Measurements from ENCODE around the gene PLEKHM3.
A peak's percentile ranks its signal among the peaks of the same experiment; 100 is the strongest.
"Not testable (repeated sequence)": the region's sequence is repeated elsewhere in the genome, so short reads cannot be mapped to it uniquely, and the experiment has no call there.

PLEKHM3 gene

DNA sequence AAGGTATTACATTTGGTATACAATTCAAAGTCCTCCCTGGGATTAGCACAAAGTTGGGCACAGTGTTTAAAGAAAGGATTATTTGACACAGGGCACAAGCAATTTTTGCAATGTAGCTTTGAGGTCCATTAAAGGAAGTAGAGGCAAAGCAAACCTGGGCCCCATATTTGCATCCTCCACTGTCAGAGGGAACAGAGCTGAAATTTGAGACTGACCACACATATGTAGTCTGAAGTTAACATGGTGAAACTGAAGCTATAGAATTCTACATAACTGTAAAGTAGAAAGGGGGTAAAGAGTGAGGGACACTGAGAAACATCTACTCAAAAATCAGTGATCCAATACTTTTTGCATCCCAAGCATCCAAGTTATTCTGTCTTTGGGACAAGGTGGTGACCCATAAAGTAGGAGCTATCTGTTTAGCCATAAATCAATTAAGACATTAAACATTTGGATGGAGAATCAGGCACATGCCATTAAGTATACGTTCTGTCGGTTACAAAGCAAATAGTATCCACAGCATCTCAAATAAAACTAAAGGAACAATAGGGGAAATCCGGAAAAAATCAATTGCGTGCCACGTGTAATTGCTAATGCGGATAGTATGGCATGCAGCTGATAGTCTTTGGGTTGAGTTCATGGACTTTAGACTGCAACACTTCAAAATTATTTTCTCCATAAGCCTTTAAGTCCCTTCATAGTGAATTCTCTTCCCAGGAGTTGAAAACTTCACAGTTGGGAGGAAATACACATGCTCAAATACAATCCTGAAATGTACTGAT lies 72.6 kb downstream of the PLEKHM3 start:
- FAIRE-seq (peak; percentile 4), DNase-seq (ENCODE audit: insufficient read length, low spot score) (no peak)

- FAIRE-seq: peak; percentile 78
- no peak for DNase-seq (ENCODE audit: insufficient read length, low spot score)
Observed at GRCh38 chr2:207951734-207952470, 73.4 kb downstream of the PLEKHM3 start.

- FAIRE-seq: no peak
- no peak for DNase-seq (ENCODE audit: insufficient read length, low spot score)
Observed at GRCh38 chr2:207950761-207951114, 74.6 kb downstream of the PLEKHM3 start.

DNA sequence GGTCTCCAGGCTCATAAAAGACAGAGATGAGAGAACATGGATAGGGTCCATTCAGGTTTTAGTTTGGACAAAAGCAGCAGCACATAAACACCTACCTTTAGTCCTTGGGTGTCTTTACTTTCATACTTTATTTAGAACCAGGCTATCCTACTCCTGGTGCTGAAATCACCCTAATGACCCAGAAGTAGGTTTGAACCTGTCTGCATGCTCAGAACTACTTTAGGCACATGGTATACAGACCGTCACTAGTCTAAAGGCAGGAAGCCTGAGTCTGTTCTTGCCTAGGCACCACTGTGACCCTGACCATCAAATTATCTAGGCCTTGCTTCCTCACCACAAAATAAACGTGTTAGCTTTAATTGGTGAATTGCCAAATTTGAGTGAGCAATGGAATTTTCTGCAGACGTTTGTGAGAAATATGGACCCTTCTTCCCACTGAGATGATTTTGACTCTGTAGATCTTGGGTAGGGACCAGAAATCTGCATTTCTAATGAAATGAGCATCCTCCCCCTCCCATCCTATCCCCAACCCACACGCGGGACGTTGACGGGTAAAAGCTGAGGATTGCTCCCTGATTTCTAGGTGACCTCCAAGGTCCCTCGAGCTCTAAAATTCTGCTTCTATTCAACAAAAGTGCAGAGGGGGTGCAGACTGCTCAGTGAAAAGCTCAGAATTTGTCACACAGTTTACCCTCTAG lies 75.1 kb downstream of the PLEKHM3 start:
- DNase-seq (ENCODE audit: insufficient read length, low spot score) (no peak), FAIRE-seq (no peak)

GRCh38 chr2:207949245-207949644 lies 76.1 kb downstream of the PLEKHM3 start:
- DNase-seq (ENCODE audit: insufficient read length, low spot score); FAIRE-seq: not testable (repeated sequence)

- DNase-seq (ENCODE audit: insufficient read length, low spot score): no peak
- FAIRE-seq: no peak
Observed at GRCh38 chr2:207944979-207945600, 80.2 kb downstream of the PLEKHM3 start.

DNA sequence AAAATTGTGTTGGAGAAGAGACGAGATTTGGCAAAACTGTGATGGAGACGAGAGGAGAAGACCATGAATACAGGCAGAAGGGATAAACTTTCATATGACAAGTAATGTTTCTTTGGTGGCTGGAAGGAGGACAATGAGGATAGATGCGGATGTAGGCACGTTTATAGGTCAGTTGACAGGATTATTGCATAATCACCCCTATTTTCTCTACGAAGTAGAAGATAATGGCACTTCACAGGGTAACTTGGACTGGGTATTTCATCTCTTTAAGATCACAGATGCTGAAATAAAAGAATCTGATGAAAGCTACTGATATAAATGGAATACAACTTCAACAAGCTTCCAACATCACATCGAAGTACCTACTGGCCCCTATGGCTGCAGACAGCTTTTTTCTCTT lies 81.0 kb downstream of the PLEKHM3 start:
- FAIRE-seq: no peak
- no peak for DNase-seq (ENCODE audit: insufficient read length, low spot score)

GRCh38 chr2:207939342-207940108 lies 85.8 kb downstream of the PLEKHM3 start:
- no peak for FAIRE-seq
- DNase-seq (ENCODE audit: insufficient read length, low spot score): no peak

- no peak for FAIRE-seq
- DNase-seq (ENCODE audit: insufficient read length, low spot score): no peak
Observed at GRCh38 chr2:207938886-207939285, 86.4 kb downstream of the PLEKHM3 start.

GRCh38 chr2:207938415-207938814 lies 86.9 kb downstream of the PLEKHM3 start:
- DNase-seq (ENCODE audit: insufficient read length, low spot score) (no peak), FAIRE-seq (no peak)

DNA sequence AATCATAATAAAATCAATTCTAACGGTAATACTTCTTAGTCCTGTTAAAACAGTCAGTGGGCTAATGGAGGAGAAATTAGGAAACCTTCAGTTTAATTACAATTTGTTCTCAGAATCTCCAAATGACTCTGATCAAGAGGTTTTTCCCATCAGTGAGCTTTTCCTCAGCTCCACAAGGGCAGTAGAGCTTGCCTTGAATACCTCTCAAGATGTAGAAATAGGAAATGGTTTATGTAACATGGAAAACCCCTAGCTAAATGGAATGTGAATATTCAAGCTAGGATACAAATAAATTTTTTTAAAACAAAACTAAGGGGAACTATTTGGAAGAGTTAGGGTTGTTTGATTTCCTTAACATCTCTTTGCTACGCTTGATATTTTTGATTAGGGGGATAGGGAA lies 87.5 kb downstream of the PLEKHM3 start:
- DNase-seq (ENCODE audit: insufficient read length, low spot score) (no peak), FAIRE-seq (no peak)

- DNase-seq (ENCODE audit: insufficient read length, low spot score): no peak
- FAIRE-seq: no peak
Observed at GRCh38 chr2:207937253-207937652, 88.1 kb downstream of the PLEKHM3 start.

DNA sequence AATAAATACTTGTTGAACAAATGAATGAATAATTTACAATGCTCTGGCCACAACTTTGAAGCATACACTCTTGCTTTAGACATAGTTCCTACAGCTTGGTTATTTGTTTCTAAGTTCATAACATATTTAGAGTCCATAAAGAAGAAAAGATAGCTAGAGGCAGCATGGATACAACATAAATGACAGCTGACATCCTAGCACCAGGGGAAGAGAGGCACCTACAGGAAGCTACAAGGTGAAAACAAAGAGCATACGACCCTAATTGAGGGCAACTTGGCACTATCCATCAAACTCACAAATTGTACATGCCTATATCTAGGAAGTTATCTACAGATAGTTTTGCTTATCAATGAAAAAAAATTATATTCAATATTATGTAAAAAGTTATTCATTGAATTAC lies 88.9 kb downstream of the PLEKHM3 start:
- DNase-seq (ENCODE audit: insufficient read length, low spot score) (no peak), FAIRE-seq (no peak)

GRCh38 chr2:207935991-207936370 lies 89.3 kb downstream of the PLEKHM3 start:
- no peak for DNase-seq (ENCODE audit: insufficient read length, low spot score)
- no peak for FAIRE-seq

GRCh38 chr2:207935121-207935990 lies 90.0 kb downstream of the PLEKHM3 start:
- DNase-seq (ENCODE audit: insufficient read length, low spot score) (no peak), FAIRE-seq (no peak)

GRCh38 chr2:207934720-207935119 lies 90.6 kb downstream of the PLEKHM3 start:
- no peak for FAIRE-seq
- no peak for DNase-seq (ENCODE audit: insufficient read length, low spot score)

DNA sequence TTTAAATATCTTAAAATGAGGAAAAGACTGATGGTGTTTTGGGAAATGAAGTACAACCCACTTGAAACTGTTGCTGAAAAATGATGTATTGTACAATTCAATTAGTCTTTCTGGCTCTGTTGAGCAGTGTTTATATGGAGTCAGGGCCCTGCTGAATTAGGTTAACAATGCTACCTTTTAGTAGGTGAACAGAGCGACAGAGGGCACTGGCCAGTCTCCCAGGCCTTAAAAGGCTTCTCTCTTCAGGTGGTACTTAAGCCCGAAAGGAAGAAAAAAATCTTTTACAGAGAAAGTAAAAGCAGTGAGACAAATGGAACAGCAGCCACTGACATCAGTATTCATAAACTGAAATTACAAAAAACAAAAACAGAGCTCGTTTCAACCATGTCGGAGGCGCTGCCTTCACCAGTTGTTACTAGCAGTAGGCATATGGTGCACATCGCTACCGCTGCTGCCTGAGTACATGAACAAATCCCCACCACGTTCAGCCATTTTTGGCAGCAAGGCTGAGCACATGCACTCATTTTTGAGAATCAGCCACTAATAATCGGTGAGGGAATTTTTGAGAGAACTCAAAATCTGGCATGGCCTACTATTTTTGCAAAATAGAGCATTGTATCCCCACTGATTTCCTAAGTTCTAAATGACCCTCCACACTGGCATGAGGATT lies 91.8 kb downstream of the PLEKHM3 start:
- DNase-seq (ENCODE audit: insufficient read length, low spot score) (no peak), FAIRE-seq (no peak)

DNA sequence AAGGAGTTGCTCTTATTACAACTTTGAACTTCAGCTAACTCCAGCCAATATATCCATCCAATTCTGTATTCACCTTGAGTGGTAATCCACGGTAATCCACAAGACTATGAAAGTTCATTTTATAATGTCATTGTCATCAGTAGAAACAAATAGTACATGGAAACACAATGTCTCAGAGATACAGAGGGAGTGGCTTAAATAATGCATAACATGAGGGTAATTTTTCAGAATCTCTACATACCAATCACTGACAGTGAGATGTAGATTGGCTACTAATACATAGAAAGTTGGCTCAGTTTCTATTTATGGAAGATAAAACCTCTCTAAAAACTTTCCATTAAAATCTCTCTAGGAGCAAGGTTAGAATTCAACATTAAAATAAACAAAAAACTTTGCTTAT lies 93.2 kb downstream of the PLEKHM3 start:
- no peak for FAIRE-seq
- DNase-seq (ENCODE audit: insufficient read length, low spot score): no peak

DNA sequence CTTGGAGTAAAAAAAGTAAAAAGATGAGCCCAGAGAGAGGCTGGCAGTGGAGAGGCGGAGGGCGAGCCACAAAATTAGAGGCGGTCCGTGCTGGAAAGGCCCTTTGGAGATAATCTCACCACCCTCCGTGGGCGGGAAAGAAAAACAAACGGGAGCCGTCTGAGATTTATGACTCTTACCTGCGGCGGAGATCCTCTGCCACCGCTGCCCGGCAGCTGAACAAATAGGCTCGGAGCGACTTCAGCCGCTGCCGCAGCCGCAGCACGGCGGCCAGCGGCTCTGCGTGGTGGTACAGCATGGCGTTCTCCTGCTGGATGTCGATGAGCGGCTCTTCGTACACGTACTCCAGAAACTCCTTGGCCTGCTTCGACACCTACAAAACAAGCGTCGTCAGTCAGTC lies 94.6 kb downstream of the PLEKHM3 start:
- no peak for DNase-seq (ENCODE audit: insufficient read length, low spot score)
- no peak for FAIRE-seq

All from GM19239 (cell line).